HG03342 (cell line): ENCODE measurements around the gene ZNF35.

Source experiments
- ATAC-seq: cut with Tn5 transposase; IDR thresholded peaks from one replicate; pipeline ENCODE4 v1.9.1; 2021; ENCODE audit warnings: mild to moderate bottlenecking, moderate library complexity; ENCODE audit not compliant: unreplicated experiment

The ZNF35 gene

GRCh38 chr3:44682182-44682896 lies 33.8 kb downstream of the ZNF35 start:
- ATAC-seq, result no peak

GRCh38 chr3:44685128-44685800 lies 36.7 kb downstream of the ZNF35 start:
- peak; percentile 62 for ATAC-seq

- no peak for ATAC-seq
Measured at GRCh38 chr3:44687898-44688297, 39.4 kb downstream of the ZNF35 start.
